AG04450 (cell line): Measurements from ENCODE around the gene PRKN. TPM values are rescaled to one million over a fixed set of nuclear protein-coding genes. Genes with fewer than 3 reads are reported as not detected.

Experiments
- CTCF ChIA-PET: fragments of 300-600, 350-600 bp; formaldehyde crosslinking; extraction: SDS; loops from one replicate; lab custom pipeline; 2022; ENCODE audit warnings: antibody characterized with exemption, inconsistent platforms; lab: Charles Lee
- POLR2A ChIA-PET: fragments of 350-600 bp; formaldehyde crosslinking; extraction: SDS; loops from one replicate; lab custom pipeline; 2021; ENCODE audit warnings: antibody characterized with exemption, inconsistent platforms; lab: Yijun Ruan, JAX
- DNase-seq: peaks from one replicate; pipeline ENCODE4 v3.0.0-alpha.2; 2011; ENCODE audit warnings: low read depth, low spot score
- H3K27ac ChIP-seq: one replicate; pipeline ENCODE4 v1.5.1; 2012; ENCODE audit warnings: low read depth, low read length, control low read depth
- H3K27me3 ChIP-seq: one replicate; pipeline ENCODE4 v1.6.0; 2012; ENCODE audit warnings: low read length; ENCODE audit not compliant: control insufficient read depth, insufficient read depth
- H3K4me3 ChIP-seq: 2 replicates; pipeline ENCODE4 v1.5.1; 2011; ENCODE audit warnings: mild to moderate bottlenecking, low read depth, low read length, control low read depth
- H3K9me3 ChIP-seq: 2 replicates; pipeline ENCODE4 v1.5.1; 2012; ENCODE audit warnings: low read length; ENCODE audit not compliant: control insufficient read depth, insufficient read depth
- CTCF ChIP-seq: IDR thresholded peaks from 2 replicates; pipeline ENCODE4 v1.5.1; 2011; ENCODE audit warnings: low read depth, low read length, control low read depth, inconsistent platforms
- polyA plus RNA-seq: library from polyadenylated mRNA; depleted of rRNA; stranded (reverse); fragments of >200 nt; gene quantifications from 2 replicates; pipeline ENCODE4 v1.2.3, GENCODE V29; 2011

Gene PRKN
- polyA plus RNA-seq, 1 experiment, result not detected

DNA sequence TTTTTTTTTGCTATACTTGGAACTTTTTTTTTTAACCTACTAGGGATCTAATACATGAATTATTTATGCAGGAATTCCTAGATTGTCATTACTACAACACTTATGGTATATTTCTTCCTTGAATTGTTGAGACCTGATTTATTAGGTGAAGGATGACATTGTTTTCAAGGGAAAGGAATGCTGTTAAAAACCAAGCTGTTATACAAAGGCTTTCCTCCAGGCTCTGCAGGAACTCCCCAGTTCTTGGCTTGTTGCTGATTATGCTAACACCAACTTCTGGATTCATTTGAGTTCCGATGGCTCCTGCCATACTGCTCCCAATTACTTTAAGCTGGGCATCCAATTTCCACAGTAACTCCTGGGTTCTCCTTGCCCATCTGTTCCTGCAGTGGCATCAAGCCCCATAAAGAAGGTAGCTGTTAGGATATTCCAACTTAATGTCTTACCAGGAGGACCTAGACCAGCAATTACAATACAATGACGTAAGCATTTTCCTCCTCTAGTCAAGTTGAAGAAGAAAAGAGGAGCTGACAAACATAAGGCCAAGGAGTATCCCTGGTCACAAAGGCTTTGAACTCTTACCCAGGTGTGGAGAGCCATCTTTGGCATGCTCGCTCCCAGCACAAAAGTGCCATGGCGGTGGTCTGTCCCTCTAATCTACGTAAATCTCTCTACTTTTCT, 1237.8 kb downstream of the PRKN start:
- no peak for DNase-seq
- ChIA-PET POLR2A (no interaction called here), CTCF (no interaction called here)
- Histone ChIP-seq H3K9me3 (no peaks in the 10 kb centered on the region), H3K27ac (no peak overlapping the region), H3K27me3 (peaks cover 2% of the 10 kb centered on the region), H3K4me3 (no peak overlapping the region)
- no peak for TF ChIP-seq CTCF

DNA sequence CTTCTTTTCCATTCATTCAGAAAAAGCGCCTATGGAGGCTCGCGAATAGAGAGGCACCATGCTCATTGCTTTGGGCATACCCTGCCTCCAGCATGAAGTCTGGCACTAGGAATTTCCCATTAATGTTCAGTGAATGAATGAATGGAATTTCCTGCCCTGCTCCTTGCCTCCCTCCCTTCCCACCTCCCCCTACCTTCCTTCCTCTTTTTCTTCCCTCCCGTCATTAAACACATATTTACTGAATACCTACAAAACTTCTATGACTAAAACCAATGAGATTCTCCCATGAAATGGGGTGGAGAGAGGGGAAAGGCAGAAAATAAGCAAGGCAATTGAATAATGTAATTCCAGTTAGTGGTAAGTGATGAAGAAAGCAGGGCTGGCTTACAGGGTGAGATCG, 1239.9 kb downstream of the PRKN start:
- CTCF ChIA-PET, result no interaction called here
- Histone ChIP-seq H3K27ac (no peak overlapping the region), H3K27me3 (no peaks in the 10 kb centered on the region), H3K9me3 (no peaks in the 10 kb centered on the region), H3K4me3 (no peak overlapping the region)
- no peak for DNase-seq
- no peak for TF ChIP-seq CTCF
- POLR2A ChIA-PET, result no interaction called here

- no peaks in the 10 kb centered on the region for H3K9me3 ChIP-seq
- POLR2A ChIA-PET, result no interaction called here
- no peak for TF ChIP-seq CTCF
- no peak overlapping the region for H3K27ac ChIP-seq
- H3K4me3 ChIP-seq, result no peak overlapping the region
- CTCF ChIA-PET, result interaction anchor here (2.2 kb wide), 1 partner anchor 69 kb away, joined by 11 read pairs; no protein-coding TSS in a partner anchor
- DNase-seq, result no peak
- H3K27me3 ChIP-seq, result no peaks in the 10 kb centered on the region
Measured at GRCh38 chr6:161487217-161487531, 1240.4 kb downstream of the PRKN start.

DNA sequence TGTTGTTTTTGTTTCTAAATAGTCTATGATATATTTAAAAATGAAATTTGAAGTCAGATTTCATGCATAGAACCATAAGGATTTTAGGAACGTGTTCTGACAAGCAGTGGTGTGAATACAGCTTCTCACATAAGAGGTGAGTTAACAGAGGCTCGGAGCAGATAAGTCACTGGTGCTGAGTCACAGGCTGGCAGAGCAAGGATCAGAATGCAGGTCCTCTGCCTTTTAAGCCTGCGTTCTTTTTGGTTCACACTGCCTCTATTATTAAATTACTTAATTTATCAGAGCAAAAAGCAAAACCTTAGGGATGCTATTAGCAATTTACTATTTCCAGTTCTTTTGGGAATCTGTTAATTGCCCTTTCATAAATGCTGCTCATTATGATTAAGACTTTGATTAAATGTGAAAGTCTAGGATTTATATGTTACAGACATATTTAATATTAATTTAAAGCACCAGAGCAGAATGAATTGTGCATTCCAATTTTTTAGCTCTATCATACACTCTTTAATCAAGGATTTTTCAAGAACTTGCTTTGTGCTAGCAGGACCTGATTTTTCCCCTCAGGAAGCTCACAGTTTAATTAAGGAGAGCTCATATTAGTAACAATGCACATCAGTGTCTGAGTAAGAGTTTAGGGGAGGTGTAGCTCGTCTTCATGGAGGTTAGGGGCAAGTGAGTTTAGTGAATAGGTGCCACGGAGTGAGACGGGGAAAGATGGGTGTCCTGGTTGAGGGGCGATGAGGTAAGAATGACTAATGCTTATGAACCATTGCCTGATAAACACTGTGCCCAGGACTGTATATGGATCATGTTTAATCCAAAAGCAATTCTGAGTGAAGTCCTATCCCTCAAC, 1241.0 kb downstream of the PRKN start:
- Histone ChIP-seq H3K27ac (no peak overlapping the region), H3K9me3 (no peaks in the 10 kb centered on the region), H3K4me3 (no peak overlapping the region), H3K27me3 (no peaks in the 10 kb centered on the region)
- no peak for DNase-seq
- no peak for TF ChIP-seq CTCF
- ChIA-PET CTCF (interaction anchor here (0.8 to 2.2 kb wide), 3 partner anchors 12 to 92 kb away, joined by 3 to 11 read pairs (median 4); no protein-coding TSS in a partner anchor), POLR2A (no interaction called here)

- H3K27ac ChIP-seq, result no peak overlapping the region
- no peaks in the 10 kb centered on the region for H3K27me3 ChIP-seq
- H3K4me3 ChIP-seq, result no peak overlapping the region
- no peaks in the 10 kb centered on the region for H3K9me3 ChIP-seq
- no peak for DNase-seq
- TF ChIP-seq CTCF, result no peak
- CTCF ChIA-PET, result no interaction called here
- POLR2A ChIA-PET, result no interaction called here
Measured at GRCh38 chr6:161482517-161482858, 1245.1 kb downstream of the PRKN start.
